Measurements from ENCODE around the gene RPSA. TPM values are rescaled to one million over a fixed set of nuclear protein-coding genes. Genes with fewer than 3 reads are reported as not detected.

RPSA gene
- total RNA-seq, 1 experiment from 2014 or later: 2,455 TPM

- CTCF ChIA-PET: no interaction called here
- Mint-ChIP-seq H3K36me3 (no peaks in the 10 kb centered on the region), H3K4me3 (no peak overlapping the region), H3K9me3 (no peaks in the 10 kb centered on the region), H3K27me3 (ENCODE audit: low read depth) (no peaks in the 10 kb centered on the region), H3K4me1 (peaks cover 8% of the 10 kb centered on the region), H3K27ac (no peak overlapping the region)
- no peak for ATAC-seq
- POLR2A ChIA-PET: no interaction called here
- TF ChIP-seq E2F4 (CRISPR knock-in tag; IDR thresholded peaks at IDR 0.05; ENCODE audit: borderline replicate concordance, low read depth) (no peak), SMAD3 (CRISPR knock-in tag; IDR thresholded peaks at IDR 0.05; ENCODE audit: borderline replicate concordance) (no peak), ZNF281 (CRISPR knock-in tag; IDR thresholded peaks at IDR 0.05) (no peak), FOXP1 (CRISPR knock-in tag; IDR thresholded peaks at IDR 0.05; ENCODE audit: borderline replicate concordance) (no peak), MXD4 (CRISPR knock-in tag; IDR thresholded peaks at IDR 0.05; ENCODE audit: borderline replicate concordance) (no peak), ZBTB43 (CRISPR knock-in tag; IDR thresholded peaks at IDR 0.05) (no peak), ERG (CRISPR knock-in tag; IDR thresholded peaks at IDR 0.05) (no peak), KAT7 (CRISPR knock-in tag; IDR thresholded peaks at IDR 0.05; ENCODE audit: borderline replicate concordance) (no peak)
- no peak for DNase-seq (ENCODE audit: low spot score)
Measured at GRCh38 chr3:39435006-39435748, 28.7 kb downstream of the RPSA start.

- Mint-ChIP-seq H3K27ac (no peak overlapping the region; the same call in 1 of the 2 replicates), H3K4me3 (no peak overlapping the region), H3K27me3 (ENCODE audit: low read depth) (no peaks in the 10 kb centered on the region), H3K36me3 (no peaks in the 10 kb centered on the region), H3K4me1 (peaks cover 10% of the 10 kb centered on the region), H3K9me3 (no peaks in the 10 kb centered on the region)
- ATAC-seq (no peak), DNase-seq (ENCODE audit: low spot score) (no peak)
- POLR2A ChIA-PET: no interaction called here
- TF ChIP-seq MAX (CRISPR knock-in tag; IDR thresholded peaks at IDR 0.05) (no peak), ZNF232 (CRISPR knock-in tag; IDR thresholded peaks at IDR 0.05) (no peak), FOXP1 (CRISPR knock-in tag; IDR thresholded peaks at IDR 0.05; ENCODE audit: borderline replicate concordance) (no peak), SOX15 (CRISPR knock-in tag; IDR thresholded peaks at IDR 0.05) (no peak), NFATC4 (CRISPR knock-in tag; IDR thresholded peaks at IDR 0.05) (no peak), ATF6 (CRISPR knock-in tag; IDR thresholded peaks at IDR 0.05) (no peak), PRRX2 (CRISPR knock-in tag; IDR thresholded peaks at IDR 0.05) (no peak), ARID4B (CRISPR knock-in tag; IDR thresholded peaks at IDR 0.05; ENCODE audit: borderline replicate concordance) (no peak), EMX1 (CRISPR knock-in tag; IDR thresholded peaks at IDR 0.05) (no peak), NR2C2 (CRISPR knock-in tag; IDR thresholded peaks at IDR 0.05) (no peak), IRF2 (CRISPR knock-in tag; IDR thresholded peaks at IDR 0.05; ENCODE audit: borderline replicate concordance, low read depth) (no peak)
- CTCF ChIA-PET: interaction anchor here (1.3 to 1.5 kb wide), 2 partner anchors 29 to 61 kb away, joined by 3 read pairs; partner anchors contain the start of gene MOBP
Measured at GRCh38 chr3:39438880-39439279, 32.4 kb downstream of the RPSA start.

Data from WTC11 (cell line).